ENCODE results near the gene MTA1. TPM values are rescaled to one million over a fixed set of nuclear protein-coding genes. Genes with fewer than 3 reads are reported as not detected.
A peak's percentile ranks its signal among the peaks of the same experiment; 100 is the strongest.

Gene MTA1
- total RNA-seq, 1 donor from 2014 or later, result 119 TPM

DNA sequence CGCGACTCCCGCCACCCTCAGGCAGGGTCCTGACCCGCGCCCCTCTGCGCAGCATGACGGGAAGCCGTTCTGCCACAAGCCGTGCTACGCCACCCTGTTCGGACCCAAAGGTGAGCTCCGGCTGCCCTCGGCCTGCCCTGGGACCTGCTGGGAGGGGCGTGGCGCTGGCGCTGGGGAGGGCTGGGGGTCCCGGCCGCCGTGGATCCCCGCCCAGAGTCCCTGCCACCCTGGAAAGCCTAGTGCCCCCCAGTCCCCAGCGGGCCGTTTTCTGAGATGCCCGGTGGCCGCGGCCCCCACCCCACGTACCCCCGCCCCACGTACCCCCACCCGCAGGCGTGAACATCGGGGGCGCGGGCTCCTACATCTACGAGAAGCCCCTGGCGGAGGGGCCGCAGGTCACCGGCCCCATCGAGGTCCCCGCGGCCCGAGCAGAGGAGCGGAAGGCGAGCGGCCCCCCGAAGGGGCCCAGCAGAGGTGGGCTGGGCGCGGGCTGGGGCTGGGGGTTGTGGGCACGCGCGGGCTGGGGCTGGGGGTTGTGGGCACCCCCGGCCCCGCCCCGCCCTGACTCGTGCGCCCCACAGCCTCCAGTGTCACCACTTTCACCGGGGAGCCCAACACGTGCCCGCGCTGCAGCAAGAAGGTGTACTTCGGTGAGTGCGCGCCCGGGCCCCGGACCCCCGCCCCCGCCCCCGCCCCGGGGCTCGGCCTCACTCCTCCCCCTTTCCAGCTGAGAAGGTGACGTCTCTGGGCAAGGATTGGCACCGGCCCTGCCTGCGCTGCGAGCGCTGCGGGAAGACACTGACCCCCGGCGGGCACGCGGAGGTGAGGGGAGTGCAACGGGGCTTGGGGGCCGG, 59.0 kb downstream of the MTA1 start:
- no peak overlapping the region for H3K4me3 Mint-ChIP-seq
- no peak overlapping the region for H3K27ac Mint-ChIP-seq
- ChIA-PET CTCF (interaction anchor here (1.4 kb wide), 1 partner anchor 12 kb away, joined by 8 read pairs; no protein-coding TSS in a partner anchor), POLR2A (interaction anchor here (0.6 to 1.4 kb wide), 4 partner anchors 11 to 690 kb away, joined by 3 to 4 read pairs (median 4); partner anchors contain the start of gene TEX22)
- ATAC-seq (ENCODE audit: low read depth) (no peak), DNase-seq (peak; percentile 35)
- no peaks in the 10 kb centered on the region for H3K9me3 Mint-ChIP-seq
- peaks cover 3% of the 10 kb centered on the region for H3K27me3 Mint-ChIP-seq
- intact Hi-C loops (cut with micrococcal nuclease), result loop anchor here (5.0 kb wide), 1 partner anchor 61 kb away; the partner anchor contains the start of gene MTA1
- TF ChIP-seq CTCF (IDR thresholded peaks at IDR 0.05), result no peak
- peaks cover 63% of the 10 kb centered on the region for H3K4me1 Mint-ChIP-seq
- H3K36me3 Mint-ChIP-seq (ENCODE audit: low read depth), result no peaks in the 10 kb centered on the region

GRCh38 chr14:105479431-105480158, 60.0 kb downstream of the MTA1 start:
- Mint-ChIP-seq H3K4me3 (peak overlapping the region; percentile 35), H3K36me3 (ENCODE audit: low read depth) (no peaks in the 10 kb centered on the region), H3K4me1 (peaks cover 67% of the 10 kb centered on the region), H3K27me3 (peaks cover 3% of the 10 kb centered on the region), H3K27ac (peak overlapping the region; percentile 61), H3K9me3 (no peaks in the 10 kb centered on the region)
- no peak for TF ChIP-seq CTCF (IDR thresholded peaks at IDR 0.05)
- ChIA-PET POLR2A (no interaction called here), CTCF (interaction anchor here (1.1 to 2.2 kb wide), 3 partner anchors 9 to 62 kb away, joined by 3 to 58 read pairs (median 9); partner anchors contain the start of gene TEDC1)
- DNase-seq, result no peak
- no peak for ATAC-seq (ENCODE audit: low read depth)
- intact Hi-C loops (cut with micrococcal nuclease), result loop anchor here (2.0 to 5.0 kb wide), 2 partner anchors 53 to 62 kb away; partner anchors contain the start of gene MTA1

DNA sequence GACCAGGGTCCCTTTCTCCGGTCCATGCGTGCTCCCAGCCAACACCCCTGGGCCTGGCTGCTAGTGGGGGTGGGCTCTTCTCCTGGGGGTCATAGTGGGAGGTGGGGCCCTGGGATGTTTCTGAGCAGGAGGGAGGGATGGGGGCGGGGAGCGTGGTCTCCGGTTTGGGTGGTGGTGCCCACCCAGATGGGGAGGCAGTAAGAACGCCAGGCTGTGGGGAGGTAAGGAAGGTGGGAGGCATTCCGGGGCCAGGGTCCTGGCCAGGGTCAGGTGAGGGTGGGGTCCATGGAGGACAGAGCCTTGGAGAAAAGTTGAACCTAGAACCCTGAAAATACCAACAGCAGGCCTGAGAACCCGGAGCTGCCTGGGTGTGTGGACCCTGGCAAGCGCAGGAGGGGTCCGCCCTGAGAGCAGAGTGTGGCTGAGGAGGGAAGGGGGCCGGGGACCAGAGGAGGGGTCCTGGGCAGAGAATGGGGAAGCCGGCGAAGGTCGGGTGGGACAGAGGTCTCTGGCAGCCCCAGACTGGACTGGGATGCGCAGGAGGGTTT, 60.6 kb downstream of the MTA1 start:
- Mint-ChIP-seq H3K36me3 (ENCODE audit: low read depth) (no peaks in the 10 kb centered on the region), H3K27ac (peak overlapping the region; percentile 94), H3K4me1 (peaks cover 73% of the 10 kb centered on the region), H3K27me3 (peaks cover 3% of the 10 kb centered on the region), H3K9me3 (no peaks in the 10 kb centered on the region), H3K4me3 (no peak overlapping the region)
- DNase-seq (no peak), ATAC-seq (ENCODE audit: low read depth) (no peak)
- intact Hi-C loops (cut with micrococcal nuclease), result loop anchor here (2.0 kb wide), 1 partner anchor 53 kb away; no protein-coding TSS in a partner anchor
- ChIA-PET CTCF (interaction anchor here (0.7 to 2.2 kb wide), 14 partner anchors 9 to 109 kb away, joined by 3 to 58 read pairs (median 4); partner anchors contain the start of genes TEDC1 and TMEM121), POLR2A (interaction anchor here (1.3 to 1.9 kb wide), 3 partner anchors 10 to 52 kb away, joined by 3 to 33 read pairs (median 6); no protein-coding TSS in a partner anchor)
- no peak for TF ChIP-seq CTCF (IDR thresholded peaks at IDR 0.05)

DNA sequence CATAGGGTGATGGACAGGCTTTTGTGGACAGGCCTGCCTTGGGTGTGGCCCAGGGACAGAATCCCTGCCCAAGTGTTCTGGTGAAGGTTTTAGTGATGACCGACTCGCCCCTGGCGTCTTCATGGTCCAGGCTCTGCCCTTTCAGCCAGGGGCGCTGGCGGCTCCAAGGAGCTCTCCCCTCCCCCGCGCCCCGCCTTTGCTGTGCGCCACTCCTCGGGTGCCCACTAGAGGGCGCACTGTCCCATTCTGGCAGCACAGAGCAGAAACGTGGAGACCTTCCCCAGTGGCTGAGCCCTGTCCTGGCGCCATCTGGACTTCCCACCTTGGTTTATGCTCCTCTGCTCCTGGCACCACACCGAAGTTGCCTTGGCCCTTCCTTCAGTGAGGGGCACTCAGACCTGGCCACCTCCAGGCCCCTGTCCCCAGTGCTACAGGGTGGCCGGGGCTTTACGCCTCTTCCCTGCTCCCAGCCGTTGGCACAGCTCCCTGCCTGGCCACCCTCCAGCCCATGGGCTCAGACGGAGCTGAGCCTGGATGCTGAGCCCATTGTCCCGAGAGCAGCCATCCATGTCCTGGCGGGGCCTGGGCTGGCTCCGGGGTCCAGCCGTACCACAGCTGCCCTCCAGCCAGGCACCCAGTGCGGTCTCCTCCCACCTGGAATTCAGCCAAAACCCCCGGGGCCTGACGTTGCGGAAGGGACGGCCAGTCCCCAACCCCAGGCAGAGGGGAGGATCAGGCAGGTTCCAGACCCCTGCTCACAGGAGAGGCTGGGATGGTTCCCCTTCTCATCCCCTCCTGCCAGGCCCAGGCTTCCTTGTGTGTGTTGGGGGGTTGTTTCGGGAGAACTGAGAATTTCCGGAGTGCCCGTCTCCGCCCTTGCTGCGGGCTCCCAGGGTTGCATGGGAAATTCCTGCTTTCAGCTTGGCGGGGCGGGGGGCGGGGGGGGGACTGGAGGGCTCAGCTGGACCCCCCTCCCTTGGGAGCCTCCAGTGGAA, 61.5 kb downstream of the MTA1 start:
- Mint-ChIP-seq H3K9me3 (no peaks in the 10 kb centered on the region), H3K4me3 (peak overlapping the region; percentile 75), H3K27ac (peak overlapping the region; percentile 94), H3K36me3 (ENCODE audit: low read depth) (no peaks in the 10 kb centered on the region), H3K27me3 (peaks cover 3% of the 10 kb centered on the region), H3K4me1 (peaks cover 73% of the 10 kb centered on the region)
- TF ChIP-seq CTCF (IDR thresholded peaks at IDR 0.05), result peak; percentile 49
- ChIA-PET POLR2A (interaction anchor here (0.7 to 1.9 kb wide), 5 partner anchors 9 to 81 kb away, joined by 3 to 33 read pairs (median 3); no protein-coding TSS in a partner anchor), CTCF (interaction anchor here (0.7 to 2.2 kb wide), 16 partner anchors 9 to 110 kb away, joined by 3 to 58 read pairs (median 3); partner anchors contain the start of genes TEDC1 and TMEM121)
- intact Hi-C loops (cut with micrococcal nuclease), result loop anchor here (1.0 to 2.0 kb wide), 2 partner anchors 8 to 52 kb away; no protein-coding TSS in a partner anchor
- peak; percentile 93 for DNase-seq
- peak; percentile 60 for ATAC-seq (ENCODE audit: low read depth)
